Adipocyte (in vitro differentiated cells): ENCODE results near the gene MARCHF7.
"Not testable (repeated sequence)": the region's sequence is repeated elsewhere in the genome, so short reads cannot be mapped to it uniquely, and the experiment has no call there.

Source experiments
- DNase-seq: peaks from one replicate; pipeline ENCODE4 v3.0.0-alpha.2; 2015; ENCODE audit warnings: low read depth
- H3K27me3 ChIP-seq: replicated peaks from 2 replicates; pipeline ENCODE4 v1.7.0; 2013; ENCODE audit warnings: mild to moderate bottlenecking, low read length, moderate library complexity; ENCODE audit not compliant: control insufficient read depth, insufficient read depth
- H3K36me3 ChIP-seq: 2 replicates; pipeline ENCODE4 v1.7.0; 2013; ENCODE audit warnings: low read length, mild to moderate bottlenecking, moderate library complexity; ENCODE audit not compliant: control insufficient read depth, insufficient read depth, severe bottlenecking
- H3K4me1 ChIP-seq: 2 replicates; pipeline ENCODE4 v1.7.0; 2013; ENCODE audit warnings: mild to moderate bottlenecking, low read length, moderate library complexity; ENCODE audit not compliant: control insufficient read depth, insufficient read depth
- H3K4me3 ChIP-seq: 2 replicates; pipeline ENCODE4 v1.7.0; 2013; ENCODE audit warnings: mild to moderate bottlenecking, low read length, moderate library complexity
- H3K9ac ChIP-seq: 2 replicates; pipeline ENCODE4 v1.7.0; 2013; ENCODE audit warnings: mild to moderate bottlenecking, low read length, moderate library complexity
- H3K9me3 ChIP-seq: 2 replicates; pipeline ENCODE4 v1.7.0; 2013; ENCODE audit warnings: mild to moderate bottlenecking, low read length, moderate library complexity; ENCODE audit not compliant: control insufficient read depth

Gene MARCHF7, protein sequence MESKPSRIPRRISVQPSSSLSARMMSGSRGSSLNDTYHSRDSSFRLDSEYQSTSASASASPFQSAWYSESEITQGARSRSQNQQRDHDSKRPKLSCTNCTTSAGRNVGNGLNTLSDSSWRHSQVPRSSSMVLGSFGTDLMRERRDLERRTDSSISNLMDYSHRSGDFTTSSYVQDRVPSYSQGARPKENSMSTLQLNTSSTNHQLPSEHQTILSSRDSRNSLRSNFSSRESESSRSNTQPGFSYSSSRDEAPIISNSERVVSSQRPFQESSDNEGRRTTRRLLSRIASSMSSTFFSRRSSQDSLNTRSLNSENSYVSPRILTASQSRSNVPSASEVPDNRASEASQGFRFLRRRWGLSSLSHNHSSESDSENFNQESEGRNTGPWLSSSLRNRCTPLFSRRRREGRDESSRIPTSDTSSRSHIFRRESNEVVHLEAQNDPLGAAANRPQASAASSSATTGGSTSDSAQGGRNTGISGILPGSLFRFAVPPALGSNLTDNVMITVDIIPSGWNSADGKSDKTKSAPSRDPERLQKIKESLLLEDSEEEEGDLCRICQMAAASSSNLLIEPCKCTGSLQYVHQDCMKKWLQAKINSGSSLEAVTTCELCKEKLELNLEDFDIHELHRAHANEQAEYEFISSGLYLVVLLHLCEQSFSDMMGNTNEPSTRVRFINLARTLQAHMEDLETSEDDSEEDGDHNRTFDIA

DNA sequence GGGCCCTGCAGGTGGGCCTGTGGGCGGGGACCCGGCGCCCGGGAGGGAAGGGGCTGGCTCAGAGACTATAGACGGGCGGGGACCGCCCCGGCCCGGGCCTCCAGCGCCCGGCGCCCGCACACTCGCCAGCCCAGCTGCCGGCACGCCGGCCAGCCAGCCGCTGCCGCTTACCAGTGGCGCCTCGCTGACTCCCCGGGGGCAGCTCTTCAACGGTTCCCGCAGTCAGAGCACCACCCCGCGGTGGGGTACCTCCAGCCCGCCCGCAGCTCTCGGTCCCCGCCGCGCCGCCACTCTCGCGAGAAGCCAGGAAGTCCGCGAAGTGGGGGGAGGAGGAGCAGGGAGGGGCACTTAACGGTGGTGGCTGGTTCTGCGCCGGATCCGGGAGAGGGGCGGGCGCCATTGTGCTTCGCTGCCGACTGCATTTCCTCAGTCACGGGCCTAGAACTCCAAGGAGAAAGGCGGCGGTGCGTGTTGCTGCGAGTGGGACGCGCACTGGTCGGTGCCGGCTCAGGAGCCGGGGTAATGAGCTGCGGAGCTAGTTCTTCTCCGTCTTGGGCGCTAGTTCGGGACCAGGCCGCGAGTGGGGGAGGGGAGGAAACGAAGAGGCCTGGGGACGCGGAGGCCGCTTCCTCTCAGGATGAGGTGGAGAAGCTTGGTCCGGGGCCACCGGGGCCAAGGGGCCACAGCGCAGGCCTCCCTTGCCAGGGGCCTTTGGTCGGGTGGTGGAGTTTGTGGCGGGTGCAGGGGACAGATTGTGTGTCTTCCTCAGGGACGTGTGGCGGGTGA is at the start of gene MARCHF7:
TSS of gene MARCHF7 (plus strand) at position 364 of the 786 bp plus-strand sequence. CDS start 16,517 bp downstream, outside the sequence.
- Histone ChIP-seq H3K9ac (peak within 1 kb of the TSS; percentile 98), H3K9me3 (no peaks in the 10 kb centered on the region), H3K36me3 (peaks cover 20% of the 10 kb centered on the region), H3K4me3 (peak within 1 kb of the TSS; percentile 94), H3K27me3 (no peaks in the 10 kb centered on the region), H3K4me1 (peaks cover 27% of the 10 kb centered on the region)
- peak; percentile 98 for DNase-seq

DNA sequence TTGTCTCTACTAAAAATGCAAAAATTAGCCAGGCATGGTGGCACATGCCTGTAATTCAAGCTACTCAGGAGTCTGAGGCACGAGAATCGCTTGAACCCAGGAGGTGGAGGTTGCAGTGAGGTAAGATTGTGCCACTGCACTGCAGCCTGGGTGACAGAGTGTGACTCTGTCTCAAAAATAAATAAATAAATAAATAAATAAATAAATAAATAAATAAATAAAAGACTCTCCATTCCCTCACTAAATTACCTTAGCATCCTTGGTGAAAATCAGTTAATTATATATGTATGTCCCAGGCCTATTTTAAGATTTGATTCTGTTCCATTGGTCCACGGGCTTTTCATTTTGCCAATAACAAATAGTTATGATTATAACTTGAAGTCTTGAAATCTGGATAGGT is 44.9 kb upstream of the MARCHF7 start:
- H3K36me3 ChIP-seq, H3K27me3 ChIP-seq, H3K9me3 ChIP-seq, DNase-seq, H3K4me1 ChIP-seq, H3K9ac ChIP-seq, H3K4me3 ChIP-seq: not testable (repeated sequence)

DNA sequence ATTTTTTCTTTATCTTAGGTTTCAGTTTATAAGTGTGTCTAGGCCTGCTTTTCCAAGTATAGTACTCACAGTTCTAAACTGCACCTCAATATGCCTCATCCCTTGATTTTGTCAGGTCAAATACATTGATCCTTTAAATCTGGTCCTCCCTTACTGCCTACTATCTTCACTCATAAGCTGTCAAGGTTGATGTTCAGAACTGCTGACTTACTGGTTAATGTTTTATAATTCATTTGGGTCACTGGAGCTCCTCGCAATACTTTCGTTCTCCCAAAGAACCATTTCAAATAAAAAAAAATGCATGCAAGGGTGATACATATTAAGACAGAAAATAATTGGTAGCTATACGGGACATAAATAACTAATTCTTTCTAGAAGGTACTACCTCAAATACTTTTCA is 41.3 kb upstream of the MARCHF7 start:
- Histone ChIP-seq H3K4me3 (no peak overlapping the region), H3K9me3 (no peaks in the 10 kb centered on the region), H3K9ac (no peak overlapping the region), H3K36me3 (no peaks in the 10 kb centered on the region), H3K4me1 (no peaks in the 10 kb centered on the region), H3K27me3 (no peaks in the 10 kb centered on the region)
- DNase-seq = no peak

DNA sequence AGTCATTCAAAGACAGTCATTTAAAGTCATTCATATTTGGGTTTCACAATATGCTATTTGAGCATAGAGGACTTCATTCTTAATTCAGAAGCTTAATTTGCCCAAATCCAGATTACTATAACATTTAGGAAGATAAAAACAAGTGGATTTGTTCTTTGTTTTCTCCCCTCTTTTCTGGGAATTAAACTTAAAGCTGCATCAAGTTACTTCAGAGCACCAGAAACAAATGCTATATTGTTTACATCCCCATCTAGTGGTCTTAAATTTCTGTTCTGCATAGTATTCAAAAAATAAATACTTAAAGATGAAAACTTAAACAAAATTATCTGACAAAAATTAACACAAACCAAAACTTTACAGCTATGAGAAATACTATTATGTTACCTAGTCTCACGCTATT is 34.7 kb upstream of the MARCHF7 start:
- Histone ChIP-seq H3K36me3 (no peaks in the 10 kb centered on the region), H3K4me3 (no peak overlapping the region), H3K9me3 (no peaks in the 10 kb centered on the region), H3K9ac (no peak overlapping the region), H3K27me3 (no peaks in the 10 kb centered on the region), H3K4me1 (peaks cover 6% of the 10 kb centered on the region)
- DNase-seq = peak; percentile 61

DNA sequence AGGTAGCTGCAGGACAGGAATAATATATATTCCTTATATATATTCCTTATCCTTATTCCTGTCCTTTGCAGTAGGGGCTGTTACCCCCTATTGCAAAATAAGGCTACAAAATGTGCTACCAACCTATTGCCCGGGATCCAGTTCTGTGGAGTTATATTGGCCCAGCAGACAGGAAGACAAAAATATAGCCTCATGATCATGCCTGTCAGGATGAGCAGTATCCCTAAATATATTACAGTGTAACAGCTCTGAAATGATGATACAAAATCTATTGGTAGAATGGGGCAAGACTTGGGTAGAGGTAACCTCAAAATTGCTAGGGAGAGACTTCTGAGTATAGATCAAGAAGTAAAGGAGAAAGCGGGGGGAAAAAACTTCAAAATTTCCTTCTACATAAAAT is 31.6 kb upstream of the MARCHF7 start:
- Histone ChIP-seq H3K27me3 (no peaks in the 10 kb centered on the region), H3K9ac (no peak overlapping the region), H3K9me3 (no peaks in the 10 kb centered on the region), H3K36me3 (no peaks in the 10 kb centered on the region), H3K4me1 (peaks cover 13% of the 10 kb centered on the region), H3K4me3 (no peak overlapping the region)
- no peak for DNase-seq

DNA sequence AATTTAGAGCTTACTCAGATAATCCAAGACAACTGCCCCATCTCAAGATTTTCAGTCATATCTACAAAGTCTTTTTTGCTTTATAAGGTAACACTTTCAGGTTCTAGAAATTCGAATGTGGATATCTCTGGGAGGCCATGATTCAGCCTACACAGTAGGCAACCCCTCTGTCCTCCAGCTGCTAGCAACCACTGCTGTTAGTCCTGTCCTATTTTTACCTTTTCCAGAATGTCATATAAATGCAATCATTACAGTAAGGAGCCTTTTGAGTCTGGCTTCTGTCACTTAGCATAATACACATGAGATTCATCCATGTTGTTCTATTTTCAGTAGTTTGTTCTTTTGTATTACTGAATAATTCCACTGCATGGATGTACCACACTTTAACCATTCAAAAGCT is 28.5 kb upstream of the MARCHF7 start:
- H3K9ac ChIP-seq = no peak overlapping the region
- no peaks in the 10 kb centered on the region for H3K27me3 ChIP-seq
- no peaks in the 10 kb centered on the region for H3K9me3 ChIP-seq
- H3K4me3 ChIP-seq = no peak overlapping the region
- H3K36me3 ChIP-seq = no peaks in the 10 kb centered on the region
- no peak for DNase-seq
- H3K4me1 ChIP-seq = peaks cover 7% of the 10 kb centered on the region

DNA sequence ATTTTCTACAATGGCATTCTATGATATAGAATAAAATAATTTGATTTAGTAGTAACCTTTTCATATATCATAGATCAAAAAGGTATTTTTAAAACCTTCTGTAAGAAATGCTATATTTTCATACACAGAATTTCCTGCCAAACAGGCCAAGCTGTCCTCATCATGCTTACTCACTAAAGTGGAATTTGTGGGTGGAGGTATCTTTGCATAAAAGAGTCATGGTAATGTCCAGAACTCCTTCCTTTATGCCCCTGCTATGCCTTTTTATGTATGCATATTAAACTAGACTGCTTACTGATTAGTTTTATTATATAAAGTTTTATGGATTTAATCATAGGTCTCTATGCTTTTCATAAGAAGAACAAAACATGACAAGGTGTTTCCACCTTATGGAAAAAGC is 27.5 kb upstream of the MARCHF7 start:
- Histone ChIP-seq H3K36me3 (no peaks in the 10 kb centered on the region), H3K9ac (no peak overlapping the region), H3K9me3 (no peaks in the 10 kb centered on the region), H3K4me1 (peaks cover 7% of the 10 kb centered on the region), H3K27me3 (no peaks in the 10 kb centered on the region), H3K4me3 (no peak overlapping the region)
- DNase-seq = peak; percentile 66

DNA sequence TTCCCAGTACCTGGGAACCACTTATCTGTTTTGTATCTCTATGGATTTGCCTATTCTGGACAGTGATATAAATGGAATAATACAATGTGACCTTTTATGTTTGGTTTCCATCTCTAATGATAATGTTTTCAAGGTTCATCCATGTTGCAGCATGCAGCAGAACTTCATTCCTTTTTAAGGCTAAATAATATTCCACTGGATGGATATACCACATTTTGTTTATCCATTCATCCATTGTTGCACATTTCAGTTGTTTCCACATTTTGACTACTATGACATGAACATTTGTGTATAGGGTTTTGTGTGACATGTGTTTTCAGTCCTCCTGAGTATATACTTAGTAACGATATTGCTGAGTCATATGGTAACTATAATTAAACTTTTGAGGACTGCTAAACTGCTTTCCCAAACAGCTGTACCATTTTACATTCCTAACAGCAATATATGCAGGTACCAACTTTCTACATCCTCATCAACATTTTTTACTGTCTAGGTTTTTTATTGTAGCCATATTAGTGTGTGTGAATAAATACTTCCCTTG is 17.7 kb upstream of the MARCHF7 start:
- H3K36me3 ChIP-seq = peaks cover 3% of the 10 kb centered on the region
- DNase-seq = no peak
- H3K9me3 ChIP-seq = peaks cover 3% of the 10 kb centered on the region
- no peak overlapping the region for H3K9ac ChIP-seq
- H3K4me1 ChIP-seq = no peaks in the 10 kb centered on the region
- no peaks in the 10 kb centered on the region for H3K27me3 ChIP-seq
- no peak overlapping the region for H3K4me3 ChIP-seq

DNA sequence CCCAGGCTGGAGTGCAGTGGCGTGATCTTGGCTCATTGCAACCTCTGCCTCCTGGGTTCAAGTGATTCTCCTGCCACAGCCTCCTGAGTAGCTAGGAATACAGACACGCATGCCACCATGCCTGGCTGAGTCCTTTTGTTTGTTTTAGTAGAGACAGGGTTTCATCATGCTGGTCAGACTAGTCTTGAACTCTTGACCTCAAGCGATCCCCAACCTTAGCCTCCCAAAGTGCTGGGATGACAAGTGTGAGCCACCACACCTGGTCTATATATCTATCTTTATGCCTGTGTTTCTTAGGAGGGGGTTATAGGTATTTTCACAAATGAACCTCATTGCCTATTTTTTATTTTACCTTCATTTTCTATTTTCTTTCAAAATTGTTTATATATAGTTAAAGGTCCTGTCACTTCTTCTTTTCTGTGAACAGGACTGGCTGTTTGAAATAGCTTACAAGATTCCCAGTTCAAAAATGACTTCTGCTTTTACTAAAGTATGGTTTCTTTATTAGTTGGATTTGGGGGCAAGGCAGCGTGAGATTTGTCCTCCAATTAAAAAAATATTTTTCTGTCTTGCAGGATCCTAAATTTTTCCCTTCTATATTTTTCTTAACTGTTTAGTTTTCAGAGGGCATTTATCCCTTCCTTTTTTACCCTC is 16.4 kb upstream of the MARCHF7 start:
- no peak overlapping the region for H3K4me3 ChIP-seq
- no peaks in the 10 kb centered on the region for H3K4me1 ChIP-seq
- H3K9ac ChIP-seq = no peak overlapping the region
- peaks cover 3% of the 10 kb centered on the region for H3K36me3 ChIP-seq
- DNase-seq = no peak
- H3K9me3 ChIP-seq = peaks cover 3% of the 10 kb centered on the region
- H3K27me3 ChIP-seq = no peaks in the 10 kb centered on the region

DNA sequence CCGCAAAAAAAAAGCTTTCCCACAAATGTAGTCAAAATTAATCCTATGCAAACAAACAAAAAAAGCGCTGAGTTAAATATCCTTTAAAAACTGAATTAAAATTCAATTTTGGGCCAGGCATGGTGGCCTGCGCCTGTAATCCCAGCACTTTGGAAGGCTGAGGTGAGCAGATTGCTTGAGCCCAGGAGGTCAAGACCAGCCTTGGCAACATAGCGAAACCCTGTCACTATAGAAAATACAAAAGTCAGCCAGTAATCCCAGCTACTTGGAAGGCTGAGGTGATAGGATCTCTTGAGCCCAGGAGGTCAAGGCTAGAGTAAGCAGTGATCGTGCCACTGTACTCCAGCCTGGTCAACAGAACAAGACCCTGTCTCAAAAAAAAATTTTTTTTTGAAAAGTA is 8.8 kb upstream of the MARCHF7 start:
- peaks cover 3% of the 10 kb centered on the region for H3K36me3 ChIP-seq
- H3K4me3 ChIP-seq = no peak overlapping the region
- no peaks in the 10 kb centered on the region for H3K4me1 ChIP-seq
- DNase-seq = no peak
- H3K9ac ChIP-seq = no peak overlapping the region
- H3K9me3 ChIP-seq = no peaks in the 10 kb centered on the region
- no peaks in the 10 kb centered on the region for H3K27me3 ChIP-seq
